Stimulated activated CD4-positive, alpha-beta T cell treated with anti-CD3 and anti-CD28 coated beads, Interleukin-1b, Interleukin-23, amount 100 ng/mL, for 24 hours (primary cell): ENCODE results near the gene FMN1.

Source experiments
- DNase-seq, 4 experiments: peaks; one replicate each; pipeline ENCODE4 v3.0.0-alpha.2; 2020; ENCODE audit warnings: low read depth in 4 of 4, low spot score in 1 of 4

Gene FMN1

DNA sequence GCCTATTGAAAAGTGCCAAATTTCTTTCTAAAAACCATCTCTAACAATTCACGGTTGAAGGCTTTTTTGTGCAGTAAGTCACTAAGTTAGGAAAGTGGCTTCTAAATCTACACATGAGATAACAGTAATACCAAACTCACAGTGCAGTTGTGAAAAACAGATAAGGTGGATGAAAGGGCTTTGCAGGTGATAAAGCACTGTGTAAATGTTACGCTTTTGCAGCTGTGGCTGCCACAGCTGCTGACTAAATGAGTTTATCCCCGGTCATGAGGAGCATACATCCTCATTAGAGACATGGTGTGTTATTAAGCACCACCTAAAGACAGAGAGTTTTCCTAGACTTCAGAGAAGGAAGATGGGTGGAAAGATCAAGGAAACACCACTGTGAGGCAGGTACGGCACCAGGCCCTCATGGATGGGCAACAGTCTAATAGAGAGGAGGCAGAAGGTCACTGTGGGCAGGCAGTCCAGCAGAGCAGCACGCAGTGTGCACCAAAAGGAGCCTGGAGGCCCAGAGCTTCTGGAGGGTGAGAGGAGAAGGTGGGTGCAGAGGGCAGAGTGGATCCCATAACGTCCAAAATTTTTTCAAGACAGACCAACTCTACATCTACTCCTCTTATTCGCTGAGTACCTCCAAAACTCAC lies 68.5 kb downstream of the FMN1 start:
- DNase-seq = no peak

DNA sequence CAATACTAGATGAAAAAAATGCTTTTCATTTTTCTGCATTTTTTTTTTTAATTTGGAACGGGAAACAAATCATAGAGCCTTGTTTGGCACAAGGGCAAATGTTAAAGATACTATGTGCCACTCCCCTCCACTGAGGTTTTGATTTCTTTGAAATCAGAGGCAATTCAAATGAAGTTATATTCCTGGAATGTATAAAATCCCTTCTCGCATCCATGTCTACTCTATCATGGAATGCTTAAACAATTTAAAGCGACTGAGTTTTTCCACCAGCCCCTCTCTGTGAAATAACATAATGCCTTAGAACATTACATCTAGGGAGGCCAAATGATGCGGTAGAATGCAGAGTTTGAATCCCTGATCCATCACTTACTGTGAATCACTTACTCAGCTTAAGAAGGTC lies 69.7 kb downstream of the FMN1 start:
- DNase-seq = no peak

GRCh38 chr15:33124279-33124678 lies 70.2 kb downstream of the FMN1 start:
- DNase-seq = no peak

DNA sequence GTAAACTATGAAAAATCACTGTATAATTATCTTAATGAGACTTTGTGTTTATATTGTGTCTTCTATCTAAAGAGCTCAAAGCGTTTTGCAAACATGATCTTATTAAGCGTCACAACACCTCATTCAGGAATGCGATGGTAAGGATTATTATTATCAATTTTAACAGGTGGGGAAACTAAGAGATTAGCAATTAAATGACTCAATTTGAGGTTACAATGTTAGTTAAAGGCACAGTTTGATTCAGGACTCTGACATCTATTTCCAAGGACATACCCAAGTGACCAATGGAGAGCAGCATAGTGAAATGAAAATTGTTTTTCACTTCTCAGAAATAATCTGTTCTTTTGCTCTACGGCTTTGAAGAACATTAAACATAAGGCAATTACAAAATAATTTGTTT lies 74.6 kb downstream of the FMN1 start:
- no peak for DNase-seq

GRCh38 chr15:33119273-33119672 lies 75.2 kb downstream of the FMN1 start:
- no peak for DNase-seq

GRCh38 chr15:33116198-33116597 lies 78.3 kb downstream of the FMN1 start:
- no peak for DNase-seq

GRCh38 chr15:33115191-33115861 lies 79.2 kb downstream of the FMN1 start:
- DNase-seq = no peak

GRCh38 chr15:33114374-33114717 lies 80.2 kb downstream of the FMN1 start:
- DNase-seq = no peak

DNA sequence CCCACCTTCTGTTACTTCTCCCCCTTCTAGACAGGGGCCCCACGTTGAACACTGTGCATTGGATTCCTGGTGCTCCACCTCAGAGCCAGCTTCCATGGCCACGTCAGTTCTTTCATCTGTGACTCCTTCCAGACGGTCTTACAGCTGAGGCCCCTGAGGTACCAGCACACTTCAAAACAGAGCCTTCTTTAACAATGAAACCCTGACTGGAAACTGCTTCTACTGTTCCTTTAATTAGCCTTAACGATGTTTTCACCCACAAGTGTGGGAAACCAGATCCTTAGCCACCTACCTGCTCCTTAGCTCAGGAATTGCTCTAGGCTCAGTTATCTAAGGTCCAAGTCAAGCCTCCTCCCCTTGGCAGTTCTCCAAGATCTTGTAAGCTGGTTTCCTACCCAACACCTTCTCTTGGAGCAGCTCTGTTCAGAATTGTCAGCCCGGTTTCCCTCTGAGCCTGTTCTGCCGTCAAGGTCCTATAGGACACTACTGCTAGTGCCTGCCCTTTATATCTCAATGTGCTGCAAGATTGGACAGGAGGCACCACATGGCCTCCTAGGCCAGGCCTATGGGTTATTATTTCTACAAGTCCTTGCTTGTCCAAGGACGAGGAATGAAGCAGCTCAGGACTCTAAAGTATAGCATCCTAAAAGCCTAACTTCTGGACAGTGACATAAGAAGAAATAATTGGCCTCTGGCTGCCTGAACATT lies 80.7 kb downstream of the FMN1 start:
- DNase-seq = no peak

DNA sequence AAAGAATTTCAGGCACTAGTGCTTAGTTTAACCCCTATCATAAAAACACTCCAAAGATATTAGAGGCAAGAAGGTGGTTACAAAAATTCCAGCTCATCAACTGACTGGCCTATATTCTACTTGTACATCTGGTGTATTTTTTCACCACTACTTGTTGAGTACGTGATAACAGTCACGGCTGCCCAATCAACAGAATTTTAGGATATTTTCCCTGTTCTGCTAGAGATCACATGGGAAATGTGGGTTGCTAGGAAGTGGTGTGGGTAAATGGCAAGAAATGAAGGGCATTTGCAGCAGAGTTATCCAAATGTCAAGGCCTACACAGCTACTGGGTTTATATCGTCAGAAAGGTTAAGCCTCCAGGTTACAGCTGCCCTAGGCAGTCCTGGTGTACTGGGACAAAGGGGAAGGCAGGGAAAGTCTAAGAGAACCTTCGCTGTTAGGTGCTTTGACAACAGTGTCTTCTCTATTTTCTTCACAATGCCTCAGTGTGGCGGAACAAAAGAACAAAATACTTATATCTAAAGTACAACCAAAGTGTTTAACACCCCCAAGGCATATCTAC lies 81.9 kb downstream of the FMN1 start:
- DNase-seq = no peak

GRCh38 chr15:33111041-33111451 lies 83.5 kb downstream of the FMN1 start:
- DNase-seq = no peak

DNA sequence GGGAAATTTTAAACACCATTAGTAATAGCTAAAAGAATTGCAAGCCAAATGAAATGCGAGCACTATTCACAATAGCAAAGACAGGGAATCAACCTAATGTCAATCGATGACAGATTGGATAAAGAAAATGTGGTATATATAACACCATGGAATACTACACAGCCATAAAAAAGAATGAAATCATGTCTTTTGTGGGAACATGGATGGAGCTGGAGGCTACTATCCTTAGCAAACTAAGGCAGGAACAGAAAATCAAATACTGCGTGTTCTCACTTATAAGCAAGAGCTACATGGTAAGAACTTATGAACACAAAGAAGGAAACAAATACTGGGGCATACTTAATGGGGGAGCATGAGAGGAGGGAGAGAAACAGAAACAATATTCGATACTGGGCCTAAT lies 85.2 kb downstream of the FMN1 start:
- DNase-seq = no peak

DNA sequence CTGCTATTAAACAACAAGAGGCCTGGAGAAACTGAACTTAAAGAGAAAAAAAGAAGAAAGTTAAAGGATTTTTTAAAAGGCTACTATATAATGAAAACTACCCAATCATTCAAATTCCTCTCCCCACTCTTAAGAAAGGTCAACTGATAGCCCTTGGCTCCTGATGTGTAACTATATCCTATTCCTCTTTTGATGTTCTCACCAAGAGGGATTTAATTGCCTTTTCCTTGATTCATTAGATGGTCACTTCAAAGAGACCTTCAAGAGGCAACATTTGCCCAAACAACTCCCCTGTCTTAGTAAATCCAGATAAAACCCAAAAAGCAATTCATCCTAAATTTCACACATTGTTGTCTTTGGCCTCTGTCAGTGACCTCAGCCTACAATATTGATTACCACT lies 86.0 kb downstream of the FMN1 start:
- no peak for DNase-seq

GRCh38 chr15:33107950-33108349 lies 86.6 kb downstream of the FMN1 start:
- no peak for DNase-seq

DNA sequence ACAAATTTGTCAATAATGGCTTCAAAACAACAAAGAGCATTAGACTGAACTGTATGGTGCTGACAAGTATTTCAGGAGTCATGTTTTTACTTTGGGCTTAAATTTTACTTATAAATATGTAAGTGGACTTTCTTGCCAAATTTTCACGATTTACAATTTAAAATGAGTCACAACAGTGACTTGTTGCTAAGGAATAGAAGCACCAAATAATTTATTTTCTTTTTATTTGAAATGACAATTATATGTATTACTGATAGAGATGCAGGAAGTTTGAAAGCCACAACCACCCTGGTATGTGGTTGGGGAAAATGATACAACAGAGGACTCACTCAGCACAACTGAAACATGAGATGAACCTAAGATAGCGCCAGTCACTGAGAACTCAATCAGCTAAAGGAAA lies 90.3 kb downstream of the FMN1 start:
- no peak for DNase-seq

DNA sequence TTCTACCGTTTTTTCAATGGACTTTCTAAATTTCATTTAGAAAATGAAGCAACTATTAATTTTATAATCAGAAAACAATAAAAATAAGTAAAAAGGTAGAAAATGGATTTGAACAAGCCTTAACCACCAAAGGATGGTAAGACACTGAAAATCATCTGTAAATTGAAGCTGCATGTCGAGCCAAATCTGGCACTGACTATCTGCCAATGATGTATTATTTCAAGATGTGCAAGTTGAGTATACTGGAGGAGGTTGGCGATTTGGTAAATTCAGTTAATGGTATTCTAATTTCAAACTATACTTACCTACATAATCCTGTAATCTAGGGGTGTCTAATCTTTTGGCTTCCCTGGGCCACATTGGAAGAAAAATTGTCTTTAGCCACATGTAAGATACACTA lies 93.5 kb downstream of the FMN1 start:
- no peak for DNase-seq

DNA sequence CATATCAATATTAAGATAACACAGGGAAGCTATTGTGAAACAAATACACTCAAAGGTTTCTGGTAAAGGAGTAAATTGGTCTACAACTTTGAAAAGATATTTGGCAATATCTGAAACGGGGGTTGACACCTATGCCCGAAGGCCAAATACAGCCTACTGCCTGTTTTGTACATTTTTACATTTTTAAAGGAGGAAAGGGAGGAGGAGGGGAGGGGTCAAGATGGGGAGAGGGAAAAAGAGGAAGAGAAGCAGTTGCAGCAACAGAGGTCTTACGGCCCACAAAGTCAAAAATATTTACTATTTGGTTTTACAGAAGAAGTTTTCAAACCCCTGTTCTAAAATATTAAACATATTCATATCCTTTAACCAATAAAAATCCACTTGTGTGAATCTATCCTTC lies 94.2 kb downstream of the FMN1 start:
- no peak for DNase-seq

DNA sequence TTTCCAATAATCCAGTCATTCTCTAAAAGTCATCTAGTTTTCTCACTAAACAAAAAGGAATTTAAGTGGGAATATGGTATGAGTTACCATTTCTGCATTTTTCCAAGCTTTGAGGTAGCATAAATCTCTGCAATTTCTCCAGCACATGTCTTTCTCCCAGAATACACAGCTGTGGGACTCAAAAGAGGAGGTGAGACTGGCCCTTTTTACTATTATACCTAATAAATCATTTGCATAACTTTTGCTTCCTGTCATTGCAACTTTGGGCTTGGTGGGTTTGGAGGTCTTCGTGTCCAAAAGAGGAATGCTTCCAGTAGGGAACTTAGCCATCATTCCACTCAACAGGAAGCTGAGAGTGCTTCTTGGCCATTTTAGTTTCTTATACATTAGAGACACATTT lies 94.8 kb downstream of the FMN1 start:
- DNase-seq = no peak

DNA sequence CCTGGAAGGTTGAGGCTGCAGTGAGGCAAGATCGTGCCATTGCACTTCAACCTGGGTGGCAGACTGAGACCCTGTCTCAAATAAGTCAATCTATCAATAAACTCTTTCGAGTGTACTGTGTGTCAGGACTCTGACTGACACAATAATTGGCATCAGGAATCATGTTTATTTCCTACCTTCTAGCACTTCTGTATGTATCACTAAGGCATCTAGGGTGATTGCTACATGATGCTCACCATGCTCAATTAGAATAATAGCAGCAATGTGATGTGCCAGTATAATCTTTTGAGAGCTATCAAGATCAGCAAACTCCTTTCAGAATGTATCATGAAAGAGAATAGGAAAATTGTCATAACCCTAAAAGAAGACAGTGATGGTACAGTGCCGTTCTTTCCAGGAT lies 95.3 kb downstream of the FMN1 start:
- DNase-seq = no peak

DNA sequence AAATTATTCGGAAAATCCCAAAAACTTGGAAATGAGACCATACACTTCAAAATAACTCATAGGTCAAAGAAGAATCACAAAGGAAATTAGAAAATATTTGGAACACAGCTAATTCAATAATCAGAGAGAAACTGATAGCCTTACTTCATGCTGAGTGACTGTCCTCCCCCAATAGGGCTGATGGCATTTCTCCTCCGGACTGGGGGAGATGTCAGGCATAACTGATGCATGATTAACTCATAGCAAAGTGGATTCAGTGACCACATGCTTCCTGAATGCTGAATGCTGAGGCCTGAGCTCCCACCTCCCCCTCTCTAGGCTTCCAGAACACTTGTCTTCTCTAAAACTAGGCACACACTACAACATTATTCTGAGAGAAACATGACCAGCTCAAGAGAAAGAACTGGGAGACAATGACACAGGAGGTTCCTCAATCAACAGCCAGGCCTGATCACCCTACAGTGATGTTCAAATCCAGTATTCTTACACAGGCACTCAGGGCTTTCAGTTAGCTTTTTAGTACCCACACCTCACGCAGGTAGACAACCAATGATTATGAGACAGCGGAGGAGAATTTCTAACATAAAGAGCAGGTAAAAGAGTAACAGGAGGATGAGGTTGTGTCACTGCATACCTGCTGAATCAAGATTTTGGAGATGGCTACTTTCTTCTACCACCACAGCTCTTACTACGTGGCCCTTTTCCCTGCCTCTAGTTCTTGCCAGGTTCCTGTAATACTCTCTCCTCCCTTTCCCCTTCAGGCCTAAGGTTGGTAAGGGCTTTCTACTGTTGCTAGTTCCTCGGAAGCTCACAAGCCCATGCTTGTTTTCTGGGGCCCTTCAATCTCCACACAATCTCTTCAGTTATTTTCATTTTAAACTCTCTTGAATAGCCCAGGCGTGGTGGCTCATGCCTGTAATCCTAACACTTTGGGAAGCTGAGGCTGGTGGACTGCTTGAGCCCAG lies 96.1 kb downstream of the FMN1 start:
- DNase-seq = no peak

DNA sequence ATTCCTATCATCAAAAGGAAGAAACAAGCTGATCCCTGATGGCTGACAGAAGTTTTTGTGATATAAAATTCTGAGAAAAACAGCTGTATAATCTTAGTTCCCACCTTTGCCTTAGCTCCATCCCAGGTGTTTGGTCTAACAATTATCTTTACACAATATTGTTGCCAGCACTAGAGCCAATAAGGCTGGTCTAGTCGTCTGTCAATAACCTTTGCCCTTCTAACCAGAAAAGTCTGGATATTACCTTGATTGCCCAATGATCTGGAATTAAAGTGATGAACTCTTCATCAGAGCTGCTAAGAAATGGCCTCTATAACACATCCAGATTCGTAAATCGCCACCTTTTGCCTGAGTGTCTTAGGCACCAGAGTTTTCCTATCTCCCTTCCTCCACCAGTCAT lies 98.4 kb downstream of the FMN1 start:
- no peak for DNase-seq
